Measurements from ENCODE around the gene NATD1. TPM values are rescaled to one million over a fixed set of nuclear protein-coding genes. Genes with fewer than 3 reads are reported as not detected.
A peak's percentile ranks its signal among the peaks of the same experiment; 100 is the strongest.
"Not testable (repeated sequence)": the region's sequence is repeated elsewhere in the genome, so short reads cannot be mapped to it uniquely, and the experiment has no call there.

Gene NATD1
- total RNA-seq, 1 donor from 2014 or later = 14.4 TPM

GRCh38 chr17:21231533-21231932 is 21.7 kb downstream of the NATD1 start:
- intact Hi-C loops (cut with DNase I) = no loop called here
- no peak for DNase-seq (ENCODE audit: low spot score)

GRCh38 chr17:21228845-21229244 is 24.4 kb downstream of the NATD1 start:
- intact Hi-C loops (cut with DNase I) = no loop called here
- DNase-seq (ENCODE audit: low spot score) = no peak

- intact Hi-C loops (cut with DNase I) = no loop called here
- DNase-seq (ENCODE audit: low spot score) = no peak
Measured at GRCh38 chr17:21228111-21228510, 25.1 kb downstream of the NATD1 start.

- DNase-seq (ENCODE audit: low spot score); intact Hi-C loops (cut with DNase I): not testable (repeated sequence)
Measured at GRCh38 chr17:21227277-21227676, 25.9 kb downstream of the NATD1 start.

- intact Hi-C loops (cut with DNase I) = no loop called here
Measured at GRCh38 chr17:21223086-21223485, 30.1 kb downstream of the NATD1 start.

GRCh38 chr17:21218831-21219380 is 34.3 kb downstream of the NATD1 start:
- no peak for DNase-seq (ENCODE audit: low spot score)
- intact Hi-C loops (cut with DNase I) = no loop called here

More at GRCh38 chr17:21223086-21223485, 30.1 kb downstream of the NATD1 start:
- no peak for DNase-seq (ENCODE audit: low spot score)

GRCh38 chr17:21218101-21218500 is 35.1 kb downstream of the NATD1 start:
- no peak for DNase-seq (ENCODE audit: low spot score)
- intact Hi-C loops (cut with DNase I) = no loop called here

- intact Hi-C loops (cut with DNase I) = no loop called here
- no peak for DNase-seq (ENCODE audit: low spot score)
Measured at GRCh38 chr17:21217346-21217745, 35.9 kb downstream of the NATD1 start.

- DNase-seq (ENCODE audit: low spot score) = no peak
- intact Hi-C loops (cut with DNase I) = loop anchor here (2.0 kb wide), 1 partner anchor 87 kb away; no protein-coding TSS in a partner anchor
Measured at GRCh38 chr17:21215935-21216334, 37.3 kb downstream of the NATD1 start.

GRCh38 chr17:21214777-21215541 is 38.3 kb downstream of the NATD1 start:
- DNase-seq (ENCODE audit: low spot score) = no peak

GRCh38 chr17:21214015-21214776 is 39.0 kb downstream of the NATD1 start, which contains the start of gene TMEM11:
TMEM11 (minus strand) TSS chr17:21214161; CDS start chr17:21214152, 9 bp downstream.
- intact Hi-C loops (cut with DNase I) = loop anchor here (2.0 to 5.0 kb wide), 4 partner anchors 47 to 172 kb away; partner anchors contain the start of gene USP22

More at GRCh38 chr17:21214777-21215541, 38.3 kb downstream of the NATD1 start:
- intact Hi-C loops (cut with DNase I) = loop anchor here (2.0 to 5.0 kb wide), 4 partner anchors 48 to 173 kb away; partner anchors contain the start of gene USP22

GRCh38 chr17:21213638-21214014 is 39.6 kb downstream of the NATD1 start:
- intact Hi-C loops (cut with DNase I) = loop anchor here (2.0 to 5.0 kb wide), 4 partner anchors 46 to 171 kb away; partner anchors contain the start of gene USP22
- DNase-seq (ENCODE audit: low spot score) = peak; percentile 79

More at GRCh38 chr17:21214015-21214776, 39.0 kb downstream of the NATD1 start, which contains the start of gene TMEM11:
- peak; percentile 98 for DNase-seq (ENCODE audit: low spot score)

GRCh38 chr17:21212826-21213637 is 40.2 kb downstream of the NATD1 start:
- intact Hi-C loops (cut with DNase I) = loop anchor here (5.0 kb wide), 3 partner anchors 46 to 171 kb away; partner anchors contain the start of gene USP22
- no peak for DNase-seq (ENCODE audit: low spot score)

- no peak for DNase-seq (ENCODE audit: low spot score)
- intact Hi-C loops (cut with DNase I) = loop anchor here (5.0 kb wide), 3 partner anchors 45 to 170 kb away; partner anchors contain the start of gene USP22
Measured at GRCh38 chr17:21211825-21212479, 41.3 kb downstream of the NATD1 start.

- intact Hi-C loops (cut with DNase I) = loop anchor here (5.0 kb wide), 3 partner anchors 43 to 168 kb away; partner anchors contain the start of gene USP22
- DNase-seq (ENCODE audit: low spot score) = no peak
Measured at GRCh38 chr17:21210411-21211076, 42.7 kb downstream of the NATD1 start.

- no peak for DNase-seq (ENCODE audit: low spot score)
- intact Hi-C loops (cut with DNase I) = loop anchor here (5.0 kb wide), 3 partner anchors 42 to 167 kb away; partner anchors contain the start of gene USP22
Measured at GRCh38 chr17:21209511-21210175, 43.6 kb downstream of the NATD1 start.

- intact Hi-C loops (cut with DNase I) = no loop called here
- no peak for DNase-seq (ENCODE audit: low spot score)
Measured at GRCh38 chr17:21208352-21208751, 44.9 kb downstream of the NATD1 start.
